ENCODE data around the gene CYP4F3. TPM values are rescaled to one million over a fixed set of nuclear protein-coding genes. Genes with fewer than 3 reads are reported as not detected.

CYP4F3 gene
- total RNA-seq, 1 experiment from 2014 or later: 57.6 TPM

- H3K79me2 ChIP-seq (ENCODE audit: low read depth): no peaks in the 10 kb centered on the region
- H3K9me2 ChIP-seq (ENCODE audit: insufficient read depth): no peaks in the 10 kb centered on the region
- no TSS peak for BruUV-seq (replicated peaks)
- no peaks in the 10 kb centered on the region for H3K27me3 ChIP-seq (ENCODE audit: insufficient read depth, low read depth)
- no peak overlapping the region for H3K27ac ChIP-seq
- H4K20me1 ChIP-seq (ENCODE audit: insufficient read depth): no peaks in the 10 kb centered on the region
- H3K4me2 ChIP-seq: no peak overlapping the region
- H2AFZ ChIP-seq: no peak overlapping the region
- peaks cover 13% of the 10 kb centered on the region for H3K4me1 ChIP-seq (replicated peaks; ENCODE audit: insufficient read depth)
- TF ChIP-seq CTCF (conservative IDR thresholded peaks at IDR 0.05) (no peak), EZH2 (IDR thresholded peaks at IDR 0.05; ENCODE audit: low read depth) (no peak)
- CTCF ChIA-PET: interaction anchor here (0.7 kb wide), 1 partner anchor 247 kb away, joined by 3 read pairs; no protein-coding TSS in a partner anchor
- no peak for DNase-seq
- H3K4me3 ChIP-seq: no peak overlapping the region
- no peaks in the 10 kb centered on the region for H3K9me3 ChIP-seq (ENCODE audit: insufficient read depth, low read depth)
- POLR2A ChIA-PET (ENCODE audit: unreplicated experiment): no interaction called here
- intact Hi-C loops (cut with micrococcal nuclease; ENCODE audit: unreplicated experiment): no loop called here
- no peaks in the 10 kb centered on the region for H3K36me3 ChIP-seq (ENCODE audit: low read depth)
- peaks cover 25% of the 10 kb centered on the region for H3F3A ChIP-seq (ENCODE audit: insufficient read depth, low read depth)
Measured at GRCh38 chr19:15666883-15667282, 26.2 kb downstream of the CYP4F3 start.

- no peak for DNase-seq
- Histone ChIP-seq H3K9me3 (ENCODE audit: insufficient read depth, low read depth) (no peaks in the 10 kb centered on the region), H3K9me2 (ENCODE audit: insufficient read depth) (no peaks in the 10 kb centered on the region), H2AFZ (no peak overlapping the region), H3K4me1 (replicated peaks; ENCODE audit: insufficient read depth) (peaks cover 27% of the 10 kb centered on the region), H4K20me1 (ENCODE audit: insufficient read depth) (no peaks in the 10 kb centered on the region), H3K79me2 (ENCODE audit: low read depth) (no peaks in the 10 kb centered on the region), H3K27ac (no peak overlapping the region), H3K4me2 (no peak overlapping the region), H3K36me3 (ENCODE audit: low read depth) (no peaks in the 10 kb centered on the region), H3K4me3 (no peak overlapping the region), H3F3A (ENCODE audit: insufficient read depth, low read depth) (peaks cover 31% of the 10 kb centered on the region), H3K27me3 (ENCODE audit: insufficient read depth, low read depth) (no peaks in the 10 kb centered on the region)
- no TSS peak for BruUV-seq (replicated peaks)
- CTCF ChIA-PET: no interaction called here
- POLR2A ChIA-PET (ENCODE audit: unreplicated experiment): no interaction called here
- TF ChIP-seq EZH2 (IDR thresholded peaks at IDR 0.05; ENCODE audit: low read depth) (no peak), CTCF (conservative IDR thresholded peaks at IDR 0.05) (no peak)
- intact Hi-C loops (cut with micrococcal nuclease; ENCODE audit: unreplicated experiment): no loop called here
Measured at GRCh38 chr19:15669440-15669839, 28.7 kb downstream of the CYP4F3 start.

GRCh38 chr19:15669891-15670290, 29.2 kb downstream of the CYP4F3 start:
- H3K4me1 ChIP-seq (replicated peaks; ENCODE audit: insufficient read depth): peaks cover 22% of the 10 kb centered on the region
- no TSS peak for BruUV-seq (replicated peaks)
- no peak overlapping the region for H2AFZ ChIP-seq
- intact Hi-C loops (cut with micrococcal nuclease; ENCODE audit: unreplicated experiment): loop anchor here (5.0 kb wide), 1 partner anchor 157 kb away; no protein-coding TSS in a partner anchor
- no peak overlapping the region for H3K4me2 ChIP-seq
- H3K79me2 ChIP-seq (ENCODE audit: low read depth): no peaks in the 10 kb centered on the region
- TF ChIP-seq CTCF (conservative IDR thresholded peaks at IDR 0.05) (no peak), EZH2 (IDR thresholded peaks at IDR 0.05; ENCODE audit: low read depth) (no peak)
- ChIA-PET CTCF (no interaction called here), POLR2A (ENCODE audit: unreplicated experiment) (no interaction called here)
- H3K27ac ChIP-seq: no peak overlapping the region
- H3K9me2 ChIP-seq (ENCODE audit: insufficient read depth): no peaks in the 10 kb centered on the region
- H3K36me3 ChIP-seq (ENCODE audit: low read depth): no peaks in the 10 kb centered on the region
- H3F3A ChIP-seq (ENCODE audit: insufficient read depth, low read depth): peaks cover 27% of the 10 kb centered on the region
- H3K4me3 ChIP-seq: no peak overlapping the region
- H3K9me3 ChIP-seq (ENCODE audit: insufficient read depth, low read depth): no peaks in the 10 kb centered on the region
- no peaks in the 10 kb centered on the region for H4K20me1 ChIP-seq (ENCODE audit: insufficient read depth)
- no peaks in the 10 kb centered on the region for H3K27me3 ChIP-seq (ENCODE audit: insufficient read depth, low read depth)
- DNase-seq: no peak

All from PC-9 (cell line).